Measurements from ENCODE around the gene SLC35F3.
"Not testable (repeated sequence)": the region's sequence is repeated elsewhere in the genome, so short reads cannot be mapped to it uniquely, and the experiment has no call there.

The SLC35F3 gene

DNA sequence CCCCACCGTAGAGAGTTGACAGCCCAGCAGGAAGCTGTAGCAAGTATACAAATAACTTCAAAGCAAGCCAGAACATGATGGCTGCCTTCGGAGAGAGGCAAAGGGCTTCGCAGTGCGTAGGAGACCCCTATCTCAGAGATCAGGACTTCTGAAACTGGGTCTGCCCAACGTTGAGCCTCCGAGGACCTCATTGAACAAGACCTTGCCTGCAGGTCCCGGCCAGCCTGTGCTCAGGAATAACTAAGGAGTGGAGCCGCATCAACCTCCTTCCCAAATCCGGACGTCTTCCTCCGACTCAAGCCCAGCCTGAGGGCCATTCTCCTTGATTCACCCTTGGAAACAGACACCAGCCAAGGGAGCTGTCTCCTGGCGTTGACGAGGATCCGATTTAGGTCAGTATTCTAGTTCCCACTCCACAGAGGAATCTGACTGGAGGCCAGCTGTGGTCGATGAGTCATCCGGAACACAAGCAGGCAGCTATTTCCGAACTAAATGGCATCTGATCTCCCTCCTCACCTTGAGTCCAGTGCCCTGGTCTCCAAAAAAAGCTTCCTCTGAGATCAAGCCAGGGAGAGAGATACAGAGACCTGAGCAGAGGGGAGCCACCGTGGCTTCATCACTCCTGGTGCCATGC is 302.3 kb downstream of the SLC35F3 start:
- no peak for DNase-seq

DNA sequence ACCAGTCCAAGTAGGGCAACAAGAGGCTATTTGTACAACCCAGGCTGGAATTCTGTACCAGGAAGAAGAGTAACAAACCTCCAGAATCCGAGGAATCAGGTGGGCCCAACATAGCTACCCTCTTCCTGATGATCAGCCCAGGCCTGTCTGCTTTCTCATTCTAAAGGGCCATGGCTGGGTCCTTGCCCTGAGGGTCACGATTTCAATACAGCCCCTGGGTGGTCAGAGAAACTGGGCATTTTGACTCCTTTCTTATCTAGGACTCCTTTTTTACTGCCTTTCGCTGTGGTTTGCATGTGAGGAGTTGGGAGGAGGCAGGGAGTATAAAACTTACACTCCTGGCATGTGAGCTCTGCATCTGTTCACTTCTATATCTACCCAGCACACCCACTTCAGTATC is 303.9 kb downstream of the SLC35F3 start:
- no peak for DNase-seq

DNA sequence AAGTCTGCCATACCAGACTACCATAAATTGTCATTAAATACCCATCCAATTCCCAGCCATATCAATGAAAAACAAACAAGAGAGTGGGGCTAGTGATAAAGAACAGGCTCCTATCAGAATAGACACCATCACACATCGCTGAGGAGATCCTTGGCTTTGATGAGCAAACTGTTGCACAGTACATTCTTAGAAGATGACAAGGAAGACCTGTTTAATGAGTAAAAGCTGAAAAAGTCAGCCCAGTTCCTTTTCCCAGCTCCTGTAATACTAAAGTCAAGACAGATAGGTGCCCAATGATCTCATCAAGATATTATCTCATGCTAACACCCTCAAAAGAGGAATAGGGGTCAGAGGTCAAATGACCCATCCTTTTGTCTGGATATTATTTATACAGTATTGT is 304.3 kb downstream of the SLC35F3 start:
- DNase-seq, result no peak

GRCh38 chr1:234210429-234210828 is 306.0 kb downstream of the SLC35F3 start:
- not testable (repeated sequence) for DNase-seq

GRCh38 chr1:234211855-234212254 is 307.4 kb downstream of the SLC35F3 start:
- not testable (repeated sequence) for DNase-seq

DNA sequence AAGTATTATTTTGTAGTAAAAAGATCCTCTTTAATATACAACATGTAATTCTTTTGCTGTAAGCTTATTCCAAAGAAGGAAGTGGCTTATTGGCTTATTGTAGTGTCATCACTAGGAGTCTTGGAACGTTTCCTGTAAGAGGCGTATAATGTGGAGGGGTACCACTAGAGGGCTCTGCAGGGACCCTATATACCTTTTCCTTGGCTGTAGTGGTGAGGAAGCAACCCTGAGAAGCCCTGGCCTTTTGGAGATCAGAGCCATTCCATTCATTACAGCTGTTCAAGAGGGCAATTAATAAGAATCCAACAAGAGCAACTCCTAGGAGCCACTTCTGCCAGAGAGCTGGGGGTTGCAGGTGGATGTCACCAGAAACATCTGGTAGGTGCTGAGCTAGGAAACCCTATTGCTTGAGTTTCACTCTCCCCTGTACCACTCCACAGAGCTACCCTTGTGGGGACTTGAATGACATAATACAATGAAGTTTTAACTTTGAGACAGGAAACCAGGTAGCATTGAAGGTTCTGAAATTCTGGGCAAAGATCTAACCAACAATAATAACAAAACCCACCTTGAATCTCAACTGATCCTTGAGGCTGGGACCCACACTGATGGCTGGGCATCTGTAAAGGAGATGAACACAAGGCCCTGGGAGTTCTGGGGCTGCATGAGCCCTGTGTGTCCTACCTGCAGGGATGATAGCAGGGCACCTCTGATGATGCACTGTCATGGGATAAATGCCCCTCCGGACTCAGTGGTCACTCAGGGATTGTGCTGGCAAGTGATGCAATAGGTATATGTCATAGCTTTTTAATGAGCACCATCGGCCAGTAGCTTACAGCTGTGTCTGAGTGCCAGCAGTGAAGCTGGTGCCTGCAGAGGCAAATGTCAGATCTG is 308.5 kb downstream of the SLC35F3 start:
- DNase-seq, result no peak

DNA sequence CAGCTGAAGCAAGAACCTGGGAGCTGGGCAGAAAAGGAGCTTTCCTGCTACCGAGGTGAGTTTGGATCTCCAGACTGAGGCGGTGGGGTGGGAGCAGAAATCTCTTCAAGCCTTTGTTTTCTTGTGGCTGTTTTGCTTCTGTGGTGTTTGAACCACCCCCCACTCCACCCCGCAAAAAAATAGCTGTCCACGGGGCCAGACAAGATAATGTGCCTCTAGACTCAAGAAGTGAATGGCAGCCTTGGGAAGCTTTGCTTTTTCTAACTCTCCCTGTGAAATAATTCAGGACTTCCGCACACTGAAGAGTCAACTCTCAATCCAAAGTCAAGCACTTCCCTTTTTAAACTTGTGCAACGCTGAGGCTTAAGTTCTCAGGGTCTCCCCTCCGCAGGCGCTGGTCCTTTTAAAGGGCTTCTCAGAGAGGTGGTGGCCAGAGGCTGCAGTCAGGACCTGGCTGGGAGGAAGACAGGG is 309.2 kb downstream of the SLC35F3 start:
- DNase-seq, result no peak

DNA sequence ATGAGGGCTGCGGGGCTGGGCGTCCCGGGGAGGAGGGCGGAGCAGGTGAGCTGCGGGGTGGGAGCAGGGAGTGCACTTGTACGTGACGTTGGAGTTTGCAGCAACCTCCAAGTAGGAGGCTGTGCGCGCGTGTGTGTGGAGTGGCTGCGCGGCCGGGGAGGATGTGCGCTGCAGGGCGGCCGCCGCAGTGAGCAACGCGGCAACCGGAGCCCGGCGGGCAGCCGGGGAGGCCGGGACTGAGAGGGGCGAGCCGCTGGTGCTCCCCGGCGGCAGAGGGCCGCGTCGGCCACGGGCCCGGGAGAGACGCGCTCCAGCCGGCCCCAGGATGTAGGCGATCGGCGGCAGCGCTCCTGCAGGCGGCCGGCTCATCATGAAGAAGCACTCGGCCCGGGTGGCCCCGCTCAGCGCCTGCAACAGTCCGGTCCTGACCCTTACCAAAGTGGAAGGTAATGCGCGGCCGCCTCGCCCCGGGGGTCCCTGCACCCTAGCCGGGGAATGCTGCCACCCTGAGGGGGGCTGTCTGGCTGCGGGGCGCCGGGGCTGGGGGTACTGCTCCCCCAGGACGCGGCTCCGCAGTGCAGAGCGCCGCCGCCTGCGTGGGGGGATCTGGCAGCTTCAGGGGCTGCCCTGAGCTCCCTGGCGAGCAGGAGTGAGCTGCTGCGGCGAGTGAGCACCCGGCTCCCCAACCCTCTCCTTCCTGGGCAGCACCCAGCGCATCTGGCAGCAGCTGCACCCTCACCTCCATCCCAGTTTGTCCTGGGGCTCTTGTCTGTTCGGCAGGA is 309.8 kb downstream of the SLC35F3 start:
- DNase-seq, result peak; percentile 44

GRCh38 chr1:234214911-234215892 is 310.7 kb downstream of the SLC35F3 start:
- no peak for DNase-seq

GRCh38 chr1:234216116-234216703 is 311.7 kb downstream of the SLC35F3 start:
- no peak for DNase-seq

- no peak for DNase-seq
These were observed 312.9 kb downstream of the SLC35F3 start for GRCh38 chr1:234217316-234217840.

- no peak for DNase-seq
These were observed 313.6 kb downstream of the SLC35F3 start for GRCh38 chr1:234218078-234218477.

GRCh38 chr1:234219711-234220110 is 315.2 kb downstream of the SLC35F3 start:
- DNase-seq, result no peak

- DNase-seq, result no peak
These were observed 317.1 kb downstream of the SLC35F3 start for GRCh38 chr1:234221601-234222000.

GRCh38 chr1:234222561-234223280 is 318.2 kb downstream of the SLC35F3 start:
- DNase-seq, result no peak

DNA sequence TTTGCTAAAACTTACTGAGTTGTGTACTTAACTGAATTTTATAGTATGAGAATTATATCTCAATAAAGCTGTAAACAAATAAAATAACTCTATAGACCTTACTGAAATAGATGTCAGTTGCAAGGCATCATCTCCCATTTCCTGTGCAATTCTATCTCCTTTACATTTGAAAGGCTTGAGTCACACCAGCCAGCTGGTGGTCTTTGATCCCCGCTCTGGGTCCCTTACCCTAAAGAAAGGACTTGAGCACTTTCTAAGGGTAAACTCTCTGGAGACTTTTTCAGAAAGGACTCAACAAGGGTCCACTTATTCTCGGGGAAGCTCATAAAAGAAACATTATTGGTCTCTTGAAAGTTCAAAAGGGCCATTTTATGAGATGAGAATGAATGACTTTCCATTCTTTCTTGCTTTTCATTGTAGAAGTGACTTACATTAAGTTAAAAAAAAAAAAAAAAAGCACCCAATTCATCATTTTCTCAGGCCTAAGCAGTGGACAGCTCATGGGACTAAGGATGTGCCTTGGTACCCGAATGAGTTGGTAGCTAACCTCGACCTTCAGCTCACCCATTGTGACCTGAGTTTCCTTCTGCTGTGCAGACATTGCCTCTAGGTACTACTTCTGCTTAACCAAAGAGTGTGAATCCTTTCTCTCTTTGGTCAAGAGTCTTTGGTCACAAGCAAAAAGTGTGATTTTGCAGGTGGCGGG is 321.8 kb downstream of the SLC35F3 start:
- DNase-seq, result no peak

- no peak for DNase-seq
These were observed 322.3 kb downstream of the SLC35F3 start for GRCh38 chr1:234226819-234227165.

- no peak for DNase-seq
These were observed 325.3 kb downstream of the SLC35F3 start for GRCh38 chr1:234229581-234230387.

- DNase-seq, result no peak
These were observed 326.0 kb downstream of the SLC35F3 start for GRCh38 chr1:234230414-234230862.
